HCT116 (cell line): ENCODE measurements around the gene CCBE1. TPM values are rescaled to one million over a fixed set of nuclear protein-coding genes. Genes with fewer than 3 reads are reported as not detected.
A peak's percentile ranks its signal among the peaks of the same experiment; 100 is the strongest.

Source experiments
- ATAC-seq: fragments of 200-7000 bp; cut with Tn5 transposase; 2 replicates; pipeline ENCODE4 v1.9.1; 2020; ENCODE audit warnings: mild to moderate bottlenecking, moderate library complexity
- BruUV-seq: library from RNA; stranded (reverse); fragments of 400-500 nt; replicated peaks from 2 replicates; lab custom pipeline; 2021; lab: Mats Ljungman, UMichigan
- CTCF ChIA-PET: fragments of 300-600 bp; sonication (Branson Sonifier 250); formaldehyde crosslinking; loops from one replicate; lab custom pipeline; 2021; ENCODE audit warnings: antibody characterized with exemption; lab: Charles Lee
- POLR2A ChIA-PET: fragments of 300-600, 350-600 bp; sonication (Branson Sonifier 250); formaldehyde crosslinking; loops from one replicate; lab custom pipeline; 2021; ENCODE audit warnings: antibody characterized with exemption; lab: Charles Lee
- RAD21 ChIA-PET, 2 experiments: fragments of 300-600 bp; sonication (Branson Sonifier 250); formaldehyde crosslinking; loops; one replicate each; lab custom pipeline; 2023; ENCODE audit warnings: low total read pairs in 2 of 2; ENCODE audit not compliant: uncharacterized antibody in 2 of 2, unreplicated experiment in 2 of 2, low non-redundant PET in 1 of 2; lab: Charles Lee
- DNase-seq: peaks from one replicate; pipeline ENCODE4 v3.0.0-alpha.2; 2010; ENCODE audit warnings: low read depth, low spot score
- H2AFZ ChIP-seq: fragments of 200-600 bp; shearing (Covaris generic), sonication (generic); 2 replicates; pipeline ENCODE4 v1.6.1; 2017; ENCODE audit warnings: low read depth, mixed run types, mixed read lengths, antibody characterized with exemption, low read length; ENCODE audit not compliant: poor library complexity, severe bottlenecking
- H3K27ac ChIP-seq: 2 replicates; pipeline ENCODE4 v1.5.1; 2012; ENCODE audit warnings: low read depth, low read length
- H3K27me3 ChIP-seq: fragments of 200-600 bp; sonication (generic); 2 replicates; pipeline ENCODE4 v1.6.1; 2016; ENCODE audit warnings: mixed run types, low read length, mixed read lengths; ENCODE audit not compliant: insufficient read depth
- H3K36me3 ChIP-seq, 2 experiments: fragments of 200-500 bp in 1 of 2; fragments of 200-600 bp in 1 of 2; sonication (Bioruptor generic) in 1 of 2; sonication (generic) in 1 of 2; 2 replicates each; pipeline versions ENCODE4 v1.5.1 to v1.6.1; 2014 to 2016; ENCODE audit warnings: low read length in 2 of 2, inconsistent platforms in 1 of 2, mixed read lengths in 1 of 2, mixed run types in 1 of 2; ENCODE audit not compliant: insufficient read depth in 2 of 2, control insufficient read depth in 1 of 2
- H3K4me1 ChIP-seq, 2 experiments: fragments of 200-600 bp in 1 of 2; sonication (generic) in 1 of 2; 2 replicates each; pipeline versions ENCODE4 v1.5.1 to v1.6.1; 2012 to 2017; ENCODE audit warnings: low read length in 2 of 2, inconsistent platforms in 1 of 2, mild to moderate bottlenecking in 1 of 2, mixed read lengths in 1 of 2, mixed run types in 1 of 2, moderate library complexity in 1 of 2; ENCODE audit not compliant: insufficient read depth in 2 of 2, control insufficient read depth in 1 of 2
- H3K4me2 ChIP-seq: fragments of 200-600 bp; sonication (generic); 2 replicates; pipeline ENCODE4 v1.6.1; 2017; ENCODE audit warnings: mixed run types, low read length, mixed read lengths
- H3K4me3 ChIP-seq, 2 experiments: fragments of 200-600 bp in 1 of 2; sonication (generic) in 1 of 2; replicated peaks in 1 of 2; 2 replicates each; pipeline ENCODE4 v1.5.1; 2011 to 2016; ENCODE audit warnings: low read length in 2 of 2, control low read depth in 1 of 2, low read depth in 1 of 2, mild to moderate bottlenecking in 1 of 2, mixed read lengths in 1 of 2, mixed run types in 1 of 2
- H3K79me2 ChIP-seq: fragments of 200-600 bp; sonication (generic); 2 replicates; pipeline ENCODE4 v1.6.1; 2017; ENCODE audit warnings: mild to moderate bottlenecking, mixed run types, low read length, moderate library complexity, mixed read lengths; ENCODE audit not compliant: insufficient read depth
- H3K9ac ChIP-seq: fragments of 200-600 bp; sonication (generic); 2 replicates; pipeline ENCODE4 v1.6.1; 2016; ENCODE audit warnings: low read length, mixed read lengths
- H3K9me2 ChIP-seq: fragments of 200-600 bp; sonication (generic), shearing (Covaris generic); 2 replicates; pipeline ENCODE4 v1.6.1; 2017; ENCODE audit warnings: mixed run types, mild to moderate bottlenecking, moderate library complexity; ENCODE audit not compliant: insufficient read depth
- H3K9me3 ChIP-seq, 2 experiments: fragments of 200-500 bp in 1 of 2; fragments of 200-600 bp in 1 of 2; sonication (Bioruptor generic) in 1 of 2; sonication (generic) in 1 of 2; 2 replicates each; pipeline ENCODE4 v1.6.1; 2014 to 2017; ENCODE audit warnings: low read length in 2 of 2, mixed read lengths in 2 of 2, inconsistent platforms in 1 of 2, low read depth in 1 of 2, mild to moderate bottlenecking in 1 of 2, mixed run types in 1 of 2, moderate library complexity in 1 of 2; ENCODE audit not compliant: control insufficient read depth in 1 of 2, insufficient read depth in 1 of 2
- H4K20me1 ChIP-seq: fragments of 200-600 bp; sonication (generic), shearing (Covaris generic); 2 replicates; pipeline ENCODE4 v1.6.1; 2017; ENCODE audit warnings: mixed run types, mild to moderate bottlenecking, moderate library complexity; ENCODE audit not compliant: insufficient read depth
- RAD21 ChIP-seq: IDR thresholded peaks from 2 replicates; pipeline ENCODE4 v1.6.1; 2012; ENCODE audit warnings: low read depth, mild to moderate bottlenecking
- SP1 ChIP-seq: IDR thresholded peaks from 2 replicates; pipeline ENCODE4 v1.6.1; 2012; ENCODE audit warnings: low read depth
- TCF7L2 ChIP-seq: IDR thresholded peaks from 2 replicates; pipeline ENCODE4 v1.7.0; 2011; ENCODE audit warnings: borderline replicate concordance, inconsistent platforms; ENCODE audit not compliant: insufficient read depth, insufficient read length; ENCODE audit errors: extremely low read depth
- ZNF274 ChIP-seq: fragments of 200-500 bp; sonication (Bioruptor generic); IDR thresholded peaks from 2 replicates; pipeline ENCODE4 v1.6.1; 2014; ENCODE audit warnings: mild to moderate bottlenecking, low read depth, low read length, inconsistent platforms
- intact Hi-C: fragments of 100-400 bp; cut with micrococcal nuclease; formaldehyde crosslinking; loops from 2 replicates; pipeline ENCODE4 v1.10.0; 2022
- total RNA-seq: library from RNA; stranded (reverse); gene quantifications from one replicate; pipeline ENCODE4 v1.2.1, GENCODE V29; 2021; ENCODE audit not compliant: unreplicated experiment
- TF ChIP-seq, protein P1 (sequence below), 3 experiments: fragments of 200-600 bp in 1 of 3; sonication (generic) in 1 of 3; IDR thresholded peaks in 2 of 3; conservative IDR thresholded peaks in 1 of 3; 2 replicates each; pipeline ENCODE4 v1.5.1; 2012 to 2017; ENCODE audit warnings: low read depth in 2 of 3, low read length in 2 of 3, antibody characterized with exemption in 1 of 3, borderline replicate concordance in 1 of 3, control low read depth in 1 of 3, mild to moderate bottlenecking in 1 of 3, mixed read lengths in 1 of 3, mixed run types in 1 of 3, moderate library complexity in 1 of 3; ENCODE audit not compliant: insufficient read depth in 1 of 3

The CCBE1 gene
- total RNA-seq, 1 experiment from 2014 or later: 0.84 TPM

GRCh38 chr18:59633317-59633716, 63.9 kb downstream of the CCBE1 start:
- ATAC-seq (no peak), DNase-seq (no peak)
- ChIA-PET RAD21 (no interaction called here), POLR2A (no interaction called here), CTCF (interaction anchor here (3.5 to 4.0 kb wide), 2 partner anchors 64 to 190 kb away, joined by 17 to 145 read pairs; partner anchors contain the start of gene CCBE1)
- H3K27me3 ChIP-seq: peaks cover 22% of the 10 kb centered on the region; the same call in 1 of the 2 replicates
- no peak overlapping the region for H3K4me2 ChIP-seq
- intact Hi-C loops: no loop called here
- no peak overlapping the region for H3K27ac ChIP-seq
- no peaks in the 10 kb centered on the region for H3K9me3 ChIP-seq
- H4K20me1 ChIP-seq: no peaks in the 10 kb centered on the region
- H3K9me2 ChIP-seq: no peaks in the 10 kb centered on the region
- no peak for TF ChIP-seq TCF7L2
- TF ChIP-seq SP1: no peak
- no peaks in the 10 kb centered on the region for H3K4me1 ChIP-seq
- no peaks in the 10 kb centered on the region for H3K79me2 ChIP-seq
- BruUV-seq: no TSS peak
- no peak overlapping the region for H3K4me3 ChIP-seq
- no peaks in the 10 kb centered on the region for H3K36me3 ChIP-seq
- H2AFZ ChIP-seq: no peak overlapping the region
- H3K9ac ChIP-seq: no peak overlapping the region

DNA sequence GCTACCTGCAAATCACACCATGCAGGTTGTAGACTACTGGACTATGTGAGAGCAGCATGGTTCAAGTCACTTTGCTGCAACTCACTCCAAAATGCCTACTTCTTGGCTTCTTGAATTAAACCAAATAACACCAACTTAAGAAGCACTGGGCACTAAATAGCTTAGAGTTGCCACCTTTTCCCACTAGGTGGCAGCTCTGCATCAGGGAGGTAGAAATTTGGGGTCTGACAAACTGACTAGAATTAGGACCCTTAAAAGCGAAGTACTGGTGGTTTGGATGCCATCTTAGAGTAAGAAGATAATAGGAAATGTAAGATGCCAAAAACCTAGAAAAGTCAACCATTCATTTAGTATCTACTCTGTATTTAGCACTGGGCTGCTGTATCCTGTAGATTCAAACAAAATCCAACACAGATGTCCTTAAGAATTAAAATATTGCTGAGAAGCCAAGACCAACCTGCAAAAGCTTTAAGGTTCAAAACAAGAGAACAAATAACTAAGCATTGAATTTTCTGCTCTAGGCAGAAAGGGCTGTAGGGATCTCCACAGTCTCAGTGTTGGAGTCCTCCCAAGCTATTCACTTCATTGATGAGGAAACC, 65.5 kb downstream of the CCBE1 start:
- Histone ChIP-seq H3K36me3 (no peaks in the 10 kb centered on the region), H3K4me1 (no peaks in the 10 kb centered on the region), H3K27me3 (peaks cover 30% of the 10 kb centered on the region; the same call in 1 of the 2 replicates), H3K4me2 (no peak overlapping the region), H3K4me3 (no peak overlapping the region), H2AFZ (no peak overlapping the region), H3K9me2 (no peaks in the 10 kb centered on the region), H3K9ac (no peak overlapping the region), H3K9me3 (no peaks in the 10 kb centered on the region), H3K27ac (no peak overlapping the region), H4K20me1 (no peaks in the 10 kb centered on the region), H3K79me2 (no peaks in the 10 kb centered on the region)
- intact Hi-C loops: loop anchor here (1.0 kb wide), 1 partner anchor 192 kb away; no protein-coding TSS in a partner anchor
- peak; percentile 24 for DNase-seq
- ChIA-PET POLR2A (interaction anchor here (1.4 kb wide), 1 partner anchor 192 kb away, joined by 7 read pairs; no protein-coding TSS in a partner anchor), CTCF (interaction anchor here (0.6 to 4.0 kb wide), 12 partner anchors 14 to 239 kb away, joined by 3 to 145 read pairs (median 3); partner anchors contain the start of gene CCBE1), RAD21 (interaction anchor here (0.7 to 3.0 kb wide), 6 partner anchors 62 to 192 kb away, joined by 3 to 28 read pairs (median 3); partner anchors contain the start of gene CCBE1 (in 2 of the 2))
- TF ChIP-seq, protein P1, sequence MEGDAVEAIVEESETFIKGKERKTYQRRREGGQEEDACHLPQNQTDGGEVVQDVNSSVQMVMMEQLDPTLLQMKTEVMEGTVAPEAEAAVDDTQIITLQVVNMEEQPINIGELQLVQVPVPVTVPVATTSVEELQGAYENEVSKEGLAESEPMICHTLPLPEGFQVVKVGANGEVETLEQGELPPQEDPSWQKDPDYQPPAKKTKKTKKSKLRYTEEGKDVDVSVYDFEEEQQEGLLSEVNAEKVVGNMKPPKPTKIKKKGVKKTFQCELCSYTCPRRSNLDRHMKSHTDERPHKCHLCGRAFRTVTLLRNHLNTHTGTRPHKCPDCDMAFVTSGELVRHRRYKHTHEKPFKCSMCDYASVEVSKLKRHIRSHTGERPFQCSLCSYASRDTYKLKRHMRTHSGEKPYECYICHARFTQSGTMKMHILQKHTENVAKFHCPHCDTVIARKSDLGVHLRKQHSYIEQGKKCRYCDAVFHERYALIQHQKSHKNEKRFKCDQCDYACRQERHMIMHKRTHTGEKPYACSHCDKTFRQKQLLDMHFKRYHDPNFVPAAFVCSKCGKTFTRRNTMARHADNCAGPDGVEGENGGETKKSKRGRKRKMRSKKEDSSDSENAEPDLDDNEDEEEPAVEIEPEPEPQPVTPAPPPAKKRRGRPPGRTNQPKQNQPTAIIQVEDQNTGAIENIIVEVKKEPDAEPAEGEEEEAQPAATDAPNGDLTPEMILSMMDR (IDR thresholded peaks at IDR 0.05 in 2 of 3, conservative IDR thresholded peaks at IDR 0.05 in 1 of 3; ENCODE audit: borderline replicate concordance in 1 of 3, insufficient read depth in 1 of 3, low read depth in 2 of 3, low read length in 2 of 3): peak; percentile 53 to 86 (median 72); a peak in 5 of 6 replicates
- TF ChIP-seq ZNF274: no peak
- TF ChIP-seq RAD21: peak; percentile 74
- BruUV-seq: no TSS peak
- ATAC-seq: peak; percentile 69
